ENCODE results near the gene INHBE.

INHBE gene

DNA sequence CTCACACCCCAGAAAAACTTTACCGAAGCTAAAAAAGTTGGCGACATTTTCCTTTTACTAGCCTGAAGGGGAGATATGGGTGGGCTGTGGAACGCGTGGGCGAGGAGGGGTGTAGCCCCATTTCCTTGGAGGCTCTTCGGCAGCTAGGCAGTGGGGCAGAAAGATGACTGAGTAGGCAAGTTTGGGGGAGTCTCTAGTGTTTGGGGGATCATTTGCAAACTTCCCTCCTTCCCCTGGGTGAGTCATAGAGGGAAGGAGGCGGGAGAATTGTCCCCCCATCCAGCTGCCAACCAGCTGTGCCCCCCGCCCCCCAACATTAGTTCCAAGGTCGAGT, 6.8 kb downstream of the INHBE start:
- no peak for DNase-seq

- DNase-seq, result peak; percentile 95
Observed at GRCh38 chr12:57462251-57462911, 7.3 kb downstream of the INHBE start.

- DNase-seq, result no peak
Observed at GRCh38 chr12:57462912-57463253, 7.8 kb downstream of the INHBE start.

DNA sequence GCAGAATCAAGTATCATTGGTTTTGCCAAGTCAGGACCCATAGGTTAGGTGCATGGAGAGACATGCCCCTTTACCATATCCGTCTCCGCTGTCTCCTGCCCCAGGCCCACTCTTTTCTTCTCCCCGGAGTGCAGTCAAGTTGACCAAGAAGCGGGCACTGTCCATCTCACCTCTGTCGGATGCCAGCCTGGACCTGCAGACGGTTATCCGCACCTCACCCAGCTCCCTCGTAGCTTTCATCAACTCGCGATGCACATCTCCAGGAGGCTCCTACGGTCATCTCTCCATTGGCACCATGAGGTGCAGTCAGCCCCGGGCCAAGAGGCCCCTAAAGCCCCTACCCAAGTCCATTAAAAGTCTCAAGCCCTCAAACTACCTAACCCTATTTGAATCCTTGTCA, 9.5 kb downstream of the INHBE start:
- DNase-seq, result no peak

DNA sequence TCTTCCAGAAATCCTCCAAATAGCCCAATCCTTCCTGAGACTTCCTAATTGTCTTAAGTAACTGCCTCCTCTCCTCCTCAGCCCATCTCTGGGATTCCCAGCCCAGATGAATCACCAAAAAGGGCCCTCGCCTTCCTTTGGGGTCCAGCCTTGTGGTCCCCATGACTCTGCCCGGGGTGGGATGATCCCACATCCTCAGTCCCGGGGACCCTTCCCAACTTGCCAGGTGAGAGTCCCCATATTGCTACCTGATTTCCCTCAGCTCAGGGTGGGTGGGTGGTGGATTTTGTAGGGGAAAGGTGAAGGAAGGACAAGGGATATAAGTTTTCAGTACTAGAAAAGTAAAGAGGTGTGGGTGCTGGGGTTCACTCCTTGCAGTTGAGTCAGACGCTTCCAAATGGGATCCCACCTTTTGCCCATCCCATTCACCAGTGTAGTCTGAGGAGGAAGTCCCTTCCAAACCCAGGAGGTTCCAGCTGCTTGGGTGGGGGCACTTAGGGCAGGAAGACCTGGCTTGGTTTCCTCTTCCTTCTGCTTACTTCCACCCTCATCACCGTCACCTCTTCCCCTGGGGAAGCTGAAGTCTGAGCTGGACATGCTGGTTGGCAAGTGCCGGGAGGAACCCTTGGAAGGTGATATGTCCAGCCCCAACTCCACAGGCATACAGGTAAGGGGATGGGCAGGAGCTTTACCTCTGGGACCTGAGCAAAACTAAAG, 10.1 kb downstream of the INHBE start:
- no peak for DNase-seq

DNA sequence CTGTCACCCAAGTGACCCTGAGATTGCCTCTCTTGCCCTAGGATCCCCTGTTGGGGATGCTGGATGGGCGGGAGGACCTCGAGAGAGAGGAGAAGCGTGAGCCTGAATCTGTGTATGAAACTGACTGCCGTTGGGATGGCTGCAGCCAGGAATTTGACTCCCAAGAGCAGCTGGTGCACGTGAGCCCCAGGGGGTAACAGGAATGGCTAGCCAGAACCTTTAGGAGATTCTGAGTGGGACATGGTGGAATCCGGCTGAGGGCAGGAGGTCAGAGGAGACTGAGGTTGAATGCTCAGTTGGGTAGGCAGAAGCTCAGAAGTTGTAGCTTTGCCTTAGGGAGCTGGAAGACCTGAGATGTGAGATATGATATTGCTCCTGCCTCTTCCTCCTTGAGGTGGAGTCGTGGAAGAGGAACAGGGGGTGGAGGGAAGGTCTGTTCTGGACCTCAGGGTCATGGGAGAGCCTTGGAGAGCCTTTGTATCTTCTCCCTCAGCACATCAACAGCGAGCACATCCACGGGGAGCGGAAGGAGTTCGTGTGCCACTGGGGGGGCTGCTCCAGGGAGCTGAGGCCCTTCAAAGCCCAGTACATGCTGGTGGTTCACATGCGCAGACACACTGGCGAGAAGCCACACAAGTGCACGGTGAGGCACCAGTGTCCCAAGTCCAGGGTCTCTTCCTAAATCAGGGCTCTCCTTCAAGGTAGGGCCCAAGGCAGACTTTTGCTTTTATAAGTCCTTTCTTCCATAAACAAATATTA, 10.8 kb downstream of the INHBE start:
- DNase-seq, result no peak

DNA sequence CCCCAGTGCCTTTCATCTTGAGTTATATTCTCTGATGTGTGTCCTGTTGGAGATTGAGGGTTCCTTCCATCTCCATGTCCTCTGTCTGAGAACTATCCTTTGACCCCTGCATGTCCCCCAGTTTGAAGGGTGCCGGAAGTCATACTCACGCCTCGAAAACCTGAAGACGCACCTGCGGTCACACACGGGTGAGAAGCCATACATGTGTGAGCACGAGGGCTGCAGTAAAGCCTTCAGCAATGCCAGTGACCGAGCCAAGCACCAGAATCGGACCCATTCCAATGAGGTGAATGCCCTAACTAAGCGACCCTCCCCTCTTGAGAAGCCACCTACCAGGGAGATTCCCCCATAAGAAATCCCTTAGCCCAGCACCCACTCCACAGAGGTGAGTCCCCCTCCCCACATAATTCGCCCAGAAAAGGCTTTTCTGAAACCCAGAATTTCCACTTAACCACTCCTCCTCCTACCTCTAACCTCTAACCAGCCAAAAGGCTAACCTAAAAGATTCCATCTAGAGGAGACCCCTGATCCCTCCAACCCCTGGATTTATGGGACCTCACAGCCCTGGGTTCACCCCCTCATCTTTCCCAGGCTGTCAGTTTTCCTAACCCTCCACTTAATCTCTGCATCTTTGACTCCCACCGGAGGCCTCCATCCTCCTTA, 12.2 kb downstream of the INHBE start:
- DNase-seq, result no peak

DNA sequence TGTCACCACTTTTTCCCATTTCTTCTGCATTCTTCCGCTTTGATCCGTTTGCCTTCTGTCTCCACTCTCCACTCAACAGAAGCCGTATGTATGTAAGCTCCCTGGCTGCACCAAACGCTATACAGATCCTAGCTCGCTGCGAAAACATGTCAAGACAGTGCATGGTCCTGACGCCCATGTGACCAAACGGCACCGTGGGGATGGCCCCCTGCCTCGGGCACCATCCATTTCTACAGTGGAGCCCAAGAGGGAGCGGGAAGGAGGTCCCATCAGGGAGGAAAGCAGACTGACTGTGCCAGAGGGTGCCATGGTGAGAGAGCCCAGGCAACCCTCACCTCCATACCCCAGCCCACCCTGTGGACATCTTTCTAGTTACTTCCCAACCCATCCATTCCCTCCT, 12.8 kb downstream of the INHBE start:
- no peak for DNase-seq

GRCh38 chr12:57469296-57470164, 14.4 kb downstream of the INHBE start:
- DNase-seq, result no peak

DNA sequence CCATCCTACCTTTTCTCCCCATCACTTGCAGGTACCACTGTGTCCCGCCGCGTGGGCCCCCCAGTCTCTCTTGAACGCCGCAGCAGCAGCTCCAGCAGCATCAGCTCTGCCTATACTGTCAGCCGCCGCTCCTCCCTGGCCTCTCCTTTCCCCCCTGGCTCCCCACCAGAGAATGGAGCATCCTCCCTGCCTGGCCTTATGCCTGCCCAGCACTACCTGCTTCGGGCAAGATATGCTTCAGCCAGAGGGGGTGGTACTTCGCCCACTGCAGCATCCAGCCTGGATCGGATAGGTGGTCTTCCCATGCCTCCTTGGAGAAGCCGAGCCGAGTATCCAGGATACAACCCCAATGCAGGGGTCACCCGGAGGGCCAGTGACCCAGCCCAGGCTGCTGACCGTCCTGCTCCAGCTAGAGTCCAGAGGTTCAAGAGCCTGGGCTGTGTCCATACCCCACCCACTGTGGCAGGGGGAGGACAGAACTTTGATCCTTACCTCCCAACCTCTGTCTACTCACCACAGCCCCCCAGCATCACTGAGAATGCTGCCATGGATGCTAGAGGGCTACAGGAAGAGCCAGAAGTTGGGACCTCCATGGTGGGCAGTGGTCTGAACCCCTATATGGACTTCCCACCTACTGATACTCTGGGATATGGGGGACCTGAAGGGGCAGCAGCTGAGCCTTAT, 15.3 kb downstream of the INHBE start:
- DNase-seq, result no peak

DNA sequence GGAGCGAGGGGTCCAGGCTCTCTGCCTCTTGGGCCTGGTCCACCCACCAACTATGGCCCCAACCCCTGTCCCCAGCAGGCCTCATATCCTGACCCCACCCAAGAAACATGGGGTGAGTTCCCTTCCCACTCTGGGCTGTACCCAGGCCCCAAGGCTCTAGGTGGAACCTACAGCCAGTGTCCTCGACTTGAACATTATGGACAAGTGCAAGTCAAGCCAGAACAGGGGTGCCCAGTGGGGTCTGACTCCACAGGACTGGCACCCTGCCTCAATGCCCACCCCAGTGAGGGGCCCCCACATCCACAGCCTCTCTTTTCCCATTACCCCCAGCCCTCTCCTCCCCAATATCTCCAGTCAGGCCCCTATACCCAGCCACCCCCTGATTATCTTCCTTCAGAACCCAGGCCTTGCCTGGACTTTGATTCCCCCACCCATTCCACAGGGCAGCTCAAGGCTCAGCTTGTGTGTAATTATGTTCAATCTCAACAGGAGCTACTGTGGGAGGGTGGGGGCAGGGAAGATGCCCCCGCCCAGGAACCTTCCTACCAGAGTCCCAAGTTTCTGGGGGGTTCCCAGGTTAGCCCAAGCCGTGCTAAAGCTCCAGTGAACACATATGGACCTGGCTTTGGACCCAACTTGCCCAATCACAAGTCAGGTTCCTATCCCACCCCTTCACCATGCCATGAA, 16.0 kb downstream of the INHBE start:
- no peak for DNase-seq

DNA sequence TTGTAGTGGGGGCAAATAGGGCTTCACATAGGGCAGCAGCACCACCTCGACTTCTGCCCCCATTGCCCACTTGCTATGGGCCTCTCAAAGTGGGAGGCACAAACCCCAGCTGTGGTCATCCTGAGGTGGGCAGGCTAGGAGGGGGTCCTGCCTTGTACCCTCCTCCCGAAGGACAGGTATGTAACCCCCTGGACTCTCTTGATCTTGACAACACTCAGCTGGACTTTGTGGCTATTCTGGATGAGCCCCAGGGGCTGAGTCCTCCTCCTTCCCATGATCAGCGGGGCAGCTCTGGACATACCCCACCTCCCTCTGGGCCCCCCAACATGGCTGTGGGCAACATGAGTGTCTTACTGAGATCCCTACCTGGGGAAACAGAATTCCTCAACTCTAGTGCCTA, 16.6 kb downstream of the INHBE start:
- no peak for DNase-seq

- no peak for DNase-seq
Observed at GRCh38 chr12:57472391-57472790, 17.3 kb downstream of the INHBE start.

DNA sequence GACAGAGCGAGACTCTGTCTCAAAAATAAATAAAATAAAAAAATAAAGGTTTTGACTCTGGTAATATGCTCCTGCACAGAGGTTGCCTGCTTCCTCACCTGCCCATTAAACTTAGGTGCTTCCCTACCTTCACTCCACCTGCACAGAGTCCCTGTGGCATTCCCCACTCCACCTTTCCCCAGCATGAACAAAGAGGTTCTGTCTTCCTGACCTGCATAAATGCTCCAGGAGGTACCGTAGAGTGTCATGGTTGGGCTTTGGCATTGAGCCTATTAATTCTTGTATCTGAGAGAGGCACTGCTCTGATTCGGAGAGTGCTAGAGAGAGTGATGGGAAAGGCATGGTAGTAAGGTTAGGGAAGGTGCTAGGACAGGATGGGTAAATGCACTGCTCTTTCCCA, 18.3 kb downstream of the INHBE start:
- no peak for DNase-seq

DNA sequence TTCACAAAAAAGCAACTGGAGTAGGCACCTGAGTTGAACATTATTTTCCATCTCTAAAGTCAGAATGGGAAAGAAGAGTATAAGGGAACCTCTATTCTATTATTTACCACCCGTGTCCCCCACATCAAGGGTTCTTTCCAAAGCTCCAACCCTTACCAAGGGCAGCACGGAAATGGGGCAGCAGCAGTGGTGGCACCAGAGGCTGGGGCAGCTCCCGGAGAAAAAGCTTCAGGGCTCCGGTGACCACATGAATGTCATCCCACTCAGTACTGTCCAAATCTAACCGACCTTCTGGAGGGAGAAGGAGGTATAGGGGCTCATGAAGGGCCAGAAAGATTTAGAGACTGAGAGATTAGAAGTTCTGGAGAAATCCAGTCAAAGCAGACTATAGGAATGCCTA, 18.8 kb downstream of the INHBE start:
- DNase-seq, result no peak

- DNase-seq, result no peak
Observed at GRCh38 chr12:57474430-57474829, 19.3 kb downstream of the INHBE start.

DNA sequence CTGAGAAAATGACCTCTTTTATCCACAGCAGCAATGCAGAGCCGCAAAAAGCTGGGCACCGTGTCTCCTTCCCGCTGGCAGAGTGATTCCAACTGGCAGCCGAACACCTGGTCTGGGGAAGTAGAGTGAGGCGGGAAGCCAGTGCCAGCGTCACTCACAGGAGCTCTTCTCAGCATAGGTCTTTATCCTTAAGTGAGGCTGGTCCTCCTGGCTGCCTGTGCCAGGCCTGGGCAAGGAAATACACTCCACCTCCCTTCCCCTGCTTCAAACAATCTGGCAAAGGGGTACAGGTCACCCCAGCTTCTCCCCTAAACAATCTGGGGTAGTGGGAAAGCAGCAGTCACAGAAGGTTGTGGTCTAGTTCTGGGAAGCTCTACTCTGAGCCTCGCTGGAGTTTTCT, 19.8 kb downstream of the INHBE start:
- DNase-seq, result no peak

DNA sequence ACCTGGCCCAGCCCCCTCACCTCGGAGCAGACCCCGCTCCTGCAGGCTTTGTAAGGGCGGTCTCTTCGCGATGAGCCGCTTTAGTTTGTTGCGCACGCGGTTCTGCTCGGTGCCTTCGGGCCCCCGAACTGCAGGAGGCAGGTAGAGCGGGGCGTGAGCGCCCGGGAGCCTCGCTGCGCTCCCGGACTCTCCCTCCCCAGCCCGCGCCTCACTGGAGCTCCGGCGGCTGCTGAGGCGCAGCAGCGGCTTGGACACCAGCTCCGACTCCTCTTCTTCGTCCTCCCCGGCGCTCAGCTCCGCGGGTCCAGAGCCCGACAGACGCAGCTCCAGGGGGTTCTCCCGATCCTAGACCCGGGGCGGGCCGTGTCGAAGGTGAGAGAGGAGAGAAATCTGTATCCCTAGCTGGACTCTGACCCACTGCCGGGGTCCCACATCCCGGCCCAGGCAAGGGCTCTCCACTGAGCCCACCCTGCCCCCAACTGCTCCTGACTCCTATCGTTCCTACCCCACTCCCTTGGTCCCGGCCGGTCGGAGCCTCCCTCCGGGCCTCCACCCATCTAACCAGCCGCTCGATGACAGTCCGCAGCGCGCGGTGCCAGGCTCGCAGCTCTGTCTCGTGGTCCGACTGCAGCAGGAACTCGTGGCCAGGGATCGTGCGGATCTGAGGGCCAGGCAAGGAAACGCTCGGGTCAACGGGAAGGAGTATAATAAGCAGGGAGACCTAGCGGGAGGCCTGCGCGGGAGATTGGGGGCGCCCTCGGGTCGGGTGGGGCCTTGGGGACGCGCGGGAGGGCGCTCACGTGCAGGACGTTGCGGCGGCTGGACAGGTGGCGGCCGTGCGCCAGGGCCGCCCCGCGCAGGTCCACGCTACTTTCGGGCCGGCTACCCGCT, 20.4 kb downstream of the INHBE start:
- no peak for DNase-seq

- no peak for DNase-seq
Observed at GRCh38 chr12:57476162-57476992, 21.3 kb downstream of the INHBE start.
